Stimulated activated CD8-positive, alpha-beta memory T cell treated with anti-CD3 and anti-CD28 coated beads, Interleukin-4, amount 100 ng/mL, for 4 hours (primary cell): ENCODE results near the gene THSD4.

ENCODE experiments used
- DNase-seq, 2 donors: peaks; one replicate each; pipeline ENCODE4 v3.0.0-alpha.2; 2020; ENCODE audit warnings: low read depth in 2 of 2, low spot score in 1 of 2

THSD4 gene

DNA sequence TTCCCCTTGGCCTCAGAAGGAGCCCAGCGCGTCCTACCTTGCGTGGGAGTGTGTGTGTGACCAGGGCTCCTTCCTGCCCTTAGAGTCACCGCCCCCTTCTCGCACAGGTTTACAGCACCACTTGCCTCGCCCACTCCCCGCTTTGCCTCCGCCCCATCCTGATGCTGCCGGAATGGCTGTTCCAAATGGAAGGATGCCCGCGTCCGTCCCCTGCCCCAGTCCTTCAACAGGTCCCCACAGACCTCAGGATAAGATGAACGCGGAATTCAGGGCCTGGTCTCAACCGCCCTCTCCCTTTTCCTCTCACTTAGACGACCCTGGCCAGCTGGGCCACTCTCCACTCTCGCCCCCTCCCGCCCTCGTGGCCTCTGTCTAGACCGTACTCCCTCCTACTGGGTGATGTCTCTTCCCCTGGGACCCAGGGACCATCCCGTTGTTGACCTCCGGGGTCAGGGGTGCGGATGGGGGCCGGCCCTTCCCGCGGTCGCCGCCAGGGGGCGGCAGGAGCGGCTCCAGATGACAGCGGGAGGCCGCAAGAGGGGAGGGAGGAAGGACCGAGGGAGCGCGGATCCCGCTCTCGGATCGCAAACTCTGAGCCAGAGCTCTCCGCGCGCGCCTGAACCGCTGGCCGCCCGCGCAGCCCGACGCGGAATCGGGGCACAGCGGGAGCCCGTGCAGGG is at the start of gene THSD4:
Gene THSD4, plus strand, starts transcription at position 585 of the 680 bp plus-strand sequence.
- DNase-seq, result peak in 1 of 2 donors; percentile 3

DNA sequence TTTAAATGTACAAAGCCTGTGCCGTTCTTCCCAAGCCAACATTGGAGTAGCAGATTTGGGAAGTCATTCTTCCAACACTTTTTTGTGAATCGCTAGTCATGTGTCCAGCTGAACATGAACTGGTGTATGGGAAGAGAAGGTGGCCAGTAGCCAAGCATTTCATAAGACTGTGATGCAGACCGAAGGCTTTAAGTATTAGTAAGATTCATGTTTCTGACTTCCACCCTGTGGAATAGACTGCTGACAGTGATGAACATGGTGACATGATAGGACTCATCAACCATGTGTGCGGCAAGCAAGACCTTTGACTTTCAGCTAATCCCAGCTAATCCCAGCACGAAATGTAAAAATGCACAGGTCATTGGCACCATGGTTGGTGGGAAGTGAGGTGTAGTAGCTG is 48.3 kb upstream of the THSD4 start:
- DNase-seq, result no peak

DNA sequence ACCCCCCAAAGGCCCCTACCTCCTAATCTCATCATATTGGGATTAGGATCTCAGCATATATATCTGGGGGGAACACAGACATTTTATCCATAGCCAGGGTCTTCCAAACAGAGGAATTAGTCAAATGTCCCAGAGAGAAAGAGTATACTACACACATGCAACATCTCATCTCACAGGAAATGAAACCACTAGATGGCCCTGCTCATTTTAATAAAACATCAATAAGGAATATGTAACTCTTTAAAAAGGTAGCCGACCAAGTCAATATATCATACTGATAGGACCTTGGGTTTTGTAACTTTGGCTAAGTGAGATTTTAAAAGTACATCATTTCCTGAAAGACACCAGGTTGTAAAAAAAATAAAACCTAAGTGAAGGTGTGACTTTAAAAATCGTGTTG is 45.6 kb upstream of the THSD4 start:
- no peak for DNase-seq

DNA sequence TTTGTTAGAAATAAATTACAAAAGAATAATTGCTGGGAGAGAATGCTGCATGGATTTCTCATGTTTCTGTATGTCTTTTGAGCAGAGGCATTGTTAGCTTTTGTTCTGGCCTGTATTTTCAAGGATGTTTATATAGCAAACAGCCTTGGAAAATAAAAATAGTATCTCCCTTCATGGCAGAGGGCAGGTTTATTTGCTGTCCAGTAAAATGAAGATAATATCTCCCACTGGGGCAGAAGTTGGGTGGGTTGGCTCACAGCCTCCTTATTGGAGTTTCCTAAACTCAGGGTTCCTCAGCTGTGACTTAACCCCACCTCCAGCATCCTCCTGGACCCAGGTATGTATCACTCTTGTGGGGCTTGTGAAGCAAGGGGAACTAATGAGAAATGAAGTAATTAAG is 43.7 kb upstream of the THSD4 start:
- DNase-seq, result no peak

DNA sequence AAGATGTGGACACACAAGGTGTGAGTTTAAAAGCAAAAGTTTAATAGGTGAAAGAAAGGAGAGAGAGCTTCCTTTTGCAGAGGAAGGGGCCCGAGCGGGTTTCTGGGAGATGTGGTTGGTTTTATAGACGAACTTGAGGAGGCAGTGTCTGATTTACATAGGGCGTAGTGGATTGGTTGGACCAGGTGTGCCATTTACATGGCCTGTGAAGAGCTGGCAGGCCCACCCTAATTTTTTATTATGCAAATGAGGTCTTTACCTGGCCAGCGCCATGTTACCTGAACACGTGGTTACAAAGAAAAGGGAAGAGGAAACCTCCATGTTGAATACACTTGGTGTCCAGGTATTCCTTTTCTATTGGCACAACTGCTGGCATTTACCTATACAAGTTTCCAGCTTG is 42.8 kb upstream of the THSD4 start:
- no peak for DNase-seq

DNA sequence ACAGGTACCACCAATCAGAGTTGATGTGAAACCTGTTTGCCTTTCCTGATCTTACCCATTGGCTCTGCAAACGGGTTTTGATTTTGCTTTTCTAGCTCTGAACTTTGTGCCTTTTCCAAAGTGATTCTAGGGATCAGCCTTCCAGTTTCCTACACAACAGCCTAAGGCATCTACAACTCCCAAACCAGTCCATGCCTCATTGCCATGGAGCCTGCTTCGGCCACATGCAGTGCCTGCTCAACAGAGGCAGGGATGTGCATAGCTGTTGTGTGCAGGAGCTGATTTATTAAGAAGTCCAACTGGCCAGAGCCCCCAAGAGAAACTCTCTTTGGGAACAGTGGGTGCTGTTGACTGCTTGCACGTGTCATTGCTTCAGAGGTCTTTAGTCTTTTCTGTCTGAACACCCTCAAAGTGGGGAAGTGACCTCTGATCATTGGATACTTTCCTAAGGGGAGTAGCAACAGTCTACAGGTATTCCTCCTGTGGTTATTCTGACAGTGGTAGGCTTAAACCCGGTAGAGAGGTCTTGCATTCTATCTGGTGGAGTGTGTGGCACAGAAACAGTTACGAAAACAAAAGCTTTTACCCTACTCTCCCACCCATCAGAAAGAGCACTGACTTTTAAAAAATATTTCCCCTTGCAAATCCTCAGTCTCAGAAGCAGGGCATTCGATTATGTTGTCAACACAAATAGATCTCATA is 36.6 kb upstream of the THSD4 start:
- DNase-seq, result no peak

DNA sequence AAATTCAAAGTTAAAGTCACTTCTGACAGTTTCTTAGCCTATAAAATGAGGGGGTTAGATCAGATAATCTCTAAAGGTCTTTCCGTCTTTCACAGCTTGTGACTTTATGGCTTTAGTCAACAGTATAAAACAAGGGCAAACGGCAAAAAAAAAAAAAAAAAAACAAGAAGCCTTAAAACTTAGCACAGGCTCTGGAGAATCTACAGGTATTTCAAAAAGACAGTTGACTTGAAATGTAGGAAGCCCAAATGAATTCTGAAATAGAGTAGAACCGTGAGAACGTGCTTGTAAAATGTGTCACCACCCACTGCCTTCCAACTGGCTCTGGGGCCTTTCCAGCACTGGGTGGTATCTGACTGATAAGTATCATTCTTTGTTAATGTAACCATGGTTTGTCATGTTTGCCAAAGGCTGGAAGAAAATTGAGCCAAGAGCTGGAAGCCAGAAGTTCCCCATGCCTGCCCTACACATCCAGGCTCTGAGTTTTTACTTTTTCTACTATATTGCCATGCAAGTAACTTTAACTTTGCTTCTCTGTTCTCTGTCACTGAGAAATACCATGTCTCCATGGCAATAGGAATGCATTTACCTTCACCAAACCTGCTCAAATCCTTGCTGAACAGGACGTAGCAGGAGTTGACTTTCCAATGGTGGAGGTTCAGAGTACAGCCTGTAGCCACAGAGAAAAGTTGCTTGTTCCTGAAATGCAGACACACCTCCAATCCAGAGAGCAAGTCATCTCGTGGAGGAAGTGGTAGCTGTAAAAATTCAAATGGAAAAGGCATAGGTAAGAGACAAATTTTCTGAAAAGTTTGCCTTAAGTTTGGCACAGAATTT is 35.8 kb upstream of the THSD4 start:
- no peak for DNase-seq

DNA sequence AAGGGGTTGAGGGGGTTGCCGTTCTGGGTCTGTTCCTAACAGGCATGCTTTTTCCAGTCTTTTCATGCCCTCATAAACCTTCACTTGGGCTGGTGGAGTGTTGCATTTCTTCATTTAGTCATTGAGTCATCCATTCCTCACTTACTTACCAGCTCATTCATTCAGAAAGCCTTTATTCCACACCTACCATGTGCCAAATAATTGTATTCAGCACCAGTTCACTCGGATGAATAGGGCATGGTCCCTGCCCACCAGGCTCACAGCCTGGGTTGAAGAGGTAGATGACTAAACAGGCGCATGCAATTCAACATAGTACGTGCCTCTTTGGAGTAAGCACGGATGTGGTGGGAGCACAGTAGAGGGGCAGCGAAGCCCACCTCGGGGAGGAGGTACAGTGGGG is 35.1 kb upstream of the THSD4 start:
- DNase-seq, result no peak

DNA sequence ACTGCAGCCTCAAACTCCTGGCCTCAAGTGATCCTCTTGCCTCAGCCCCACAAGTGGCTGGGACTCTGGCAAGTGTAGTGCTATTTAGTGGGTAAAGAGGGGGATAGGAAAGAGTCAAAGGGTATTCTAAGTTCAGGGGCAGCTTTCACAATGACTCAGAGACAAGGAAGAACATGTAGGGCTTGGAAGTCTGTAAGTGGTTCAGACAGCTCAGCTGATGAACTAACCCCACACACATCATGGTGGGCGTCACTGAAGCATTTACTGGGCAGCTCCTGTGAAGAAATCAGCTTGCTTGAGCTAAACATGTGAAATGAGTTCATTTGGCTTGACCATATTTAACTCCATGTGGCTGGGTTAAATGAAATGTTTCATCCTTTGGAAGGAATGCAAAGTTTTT is 34.6 kb upstream of the THSD4 start:
- no peak for DNase-seq

DNA sequence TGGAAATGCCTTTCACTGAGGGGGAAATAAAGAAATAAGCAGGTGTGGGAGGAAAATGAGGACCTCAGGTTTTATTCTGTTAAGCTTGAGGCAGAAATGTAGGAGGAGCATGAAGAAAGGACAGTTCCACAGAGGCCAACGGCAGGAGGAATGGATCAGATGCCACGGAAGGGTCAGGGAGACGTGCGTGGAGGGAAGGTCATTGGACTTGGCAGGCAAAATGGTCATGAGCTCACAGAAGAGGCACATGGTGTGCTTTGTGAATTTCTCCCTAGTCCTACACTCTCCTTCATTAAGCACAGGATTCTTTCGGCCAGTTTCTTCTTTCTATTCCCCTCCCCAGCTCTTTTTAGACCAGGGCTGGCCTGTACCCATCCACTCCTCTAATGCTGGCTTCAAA is 32.5 kb upstream of the THSD4 start:
- no peak for DNase-seq

DNA sequence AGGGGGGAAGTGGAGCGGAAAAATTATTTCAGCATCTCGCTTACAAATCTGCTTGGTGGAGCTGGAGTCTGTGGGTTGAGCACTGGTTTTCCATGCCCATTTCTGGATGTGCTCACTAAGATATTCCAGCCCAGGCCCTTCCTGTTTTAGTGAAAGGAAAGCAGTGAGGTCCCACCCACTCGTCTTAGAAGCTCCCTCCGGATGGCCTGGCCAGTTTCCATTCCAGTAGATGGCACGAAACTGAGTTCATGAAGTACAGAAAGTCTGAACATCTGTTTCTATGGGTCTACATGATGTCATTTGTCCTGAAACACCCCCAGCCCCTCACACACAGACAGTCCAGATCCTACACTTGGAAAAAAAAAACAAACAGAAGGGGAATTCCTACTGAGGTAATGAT is 31.9 kb upstream of the THSD4 start:
- no peak for DNase-seq

DNA sequence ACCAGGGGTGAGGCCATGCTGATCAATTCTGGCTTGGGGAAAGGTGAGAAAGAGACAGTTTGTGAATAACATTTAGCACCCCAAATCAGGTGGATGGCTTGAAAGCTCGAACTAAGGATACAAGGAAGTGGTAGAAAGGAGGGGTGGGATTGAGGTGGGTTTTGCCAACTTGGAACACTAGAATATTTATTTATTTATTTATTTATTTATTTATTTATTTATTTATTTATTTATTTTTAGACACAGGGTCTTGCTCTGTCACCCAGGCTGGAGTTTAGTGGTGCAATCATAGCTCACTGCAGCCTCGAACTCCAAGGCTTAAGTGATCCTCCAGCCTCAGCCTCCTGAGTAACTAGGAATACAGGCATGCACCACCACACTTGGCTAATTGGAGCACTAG is 31.0 kb upstream of the THSD4 start:
- DNase-seq, result no peak

DNA sequence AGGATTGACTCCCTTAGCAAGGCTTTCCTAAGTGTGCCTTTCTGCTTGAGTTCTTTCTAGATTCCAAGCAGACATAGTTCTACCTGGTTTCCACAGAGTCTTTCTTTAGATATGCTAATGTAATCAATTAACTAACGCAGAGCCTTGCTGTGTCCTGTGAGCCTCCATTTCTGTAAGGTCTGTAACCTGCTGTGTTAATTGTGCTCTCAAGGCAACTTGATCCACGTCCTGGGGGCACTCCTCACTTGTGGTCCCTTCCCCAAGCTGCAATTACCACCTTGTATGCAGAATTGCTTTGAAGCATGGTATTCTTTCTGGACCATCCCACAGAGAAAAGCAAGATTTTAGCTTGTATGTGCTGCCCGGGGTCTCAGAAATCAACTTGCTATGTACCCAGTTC is 29.5 kb upstream of the THSD4 start:
- no peak for DNase-seq

DNA sequence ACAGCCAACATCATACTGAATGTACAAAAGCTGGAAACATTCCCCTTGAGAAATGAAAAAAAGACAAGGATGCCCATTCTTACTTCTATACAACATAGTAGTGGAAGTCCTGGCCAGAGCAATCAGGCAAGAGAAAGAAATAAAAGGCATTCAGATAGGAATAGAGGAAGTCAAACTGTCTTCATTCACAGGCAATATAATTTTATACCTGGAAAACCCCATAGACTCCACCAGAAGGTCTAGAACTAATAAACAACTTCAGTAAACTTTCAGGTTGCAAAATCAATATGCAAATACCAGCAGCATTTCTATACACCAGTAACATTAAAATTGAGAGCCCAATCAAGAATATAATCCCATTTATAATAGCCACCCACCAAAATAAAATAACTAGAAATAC is 27.1 kb upstream of the THSD4 start:
- no peak for DNase-seq

DNA sequence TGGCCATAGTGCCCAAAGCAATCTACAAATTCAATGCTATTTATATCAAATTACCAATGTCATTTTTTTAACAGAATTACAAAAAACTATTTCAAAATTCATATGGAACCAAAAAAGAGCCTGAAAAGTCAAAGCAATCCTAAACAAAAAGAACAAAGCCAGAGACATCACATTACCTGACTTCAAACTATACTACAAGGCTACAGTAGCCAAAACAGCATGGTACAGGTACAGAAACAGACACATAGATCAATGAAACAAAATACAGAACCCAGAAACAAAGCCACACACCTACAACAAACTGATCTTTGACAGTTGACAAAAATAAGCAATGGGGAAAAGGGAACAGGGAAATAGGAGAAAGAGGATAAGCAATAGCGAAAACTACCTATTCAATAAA is 26.6 kb upstream of the THSD4 start:
- no peak for DNase-seq

DNA sequence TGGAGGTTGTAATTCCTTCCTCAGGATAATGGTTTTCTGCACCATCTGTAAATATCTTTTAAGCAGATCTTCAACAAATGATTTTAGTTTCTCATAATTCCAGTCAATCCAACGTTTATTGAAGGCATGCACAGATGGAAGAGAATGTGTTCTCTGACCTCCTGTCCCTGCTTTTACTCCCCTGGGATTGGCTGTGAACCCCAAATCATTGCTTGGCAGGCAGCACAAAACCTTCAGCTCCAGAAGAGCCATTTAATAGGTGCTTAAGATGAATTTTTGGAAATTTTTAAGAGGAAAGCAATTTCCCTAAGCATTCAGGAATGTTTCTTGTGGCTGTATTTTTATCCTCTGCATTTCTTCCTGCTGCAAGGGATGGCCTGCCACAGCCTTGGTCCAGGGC is 25.5 kb upstream of the THSD4 start:
- no peak for DNase-seq

DNA sequence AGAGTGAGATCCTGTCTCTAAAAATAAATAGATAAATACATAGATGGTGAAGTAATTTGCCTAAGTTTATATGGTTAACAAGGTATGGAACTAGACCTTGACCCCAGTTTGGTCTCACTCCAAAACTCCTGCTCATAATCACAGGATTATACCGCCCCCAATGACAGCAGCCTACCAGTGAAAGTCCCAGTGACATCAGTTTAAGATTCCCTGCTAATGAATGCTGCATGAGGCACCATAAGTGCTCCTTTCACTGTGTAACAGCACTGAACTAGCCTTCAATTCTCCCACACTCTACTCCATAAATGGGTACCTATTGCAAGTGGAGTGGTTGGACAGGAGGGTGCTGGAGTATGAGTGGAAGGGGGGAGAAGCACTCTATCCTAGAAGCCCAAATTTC is 23.7 kb upstream of the THSD4 start:
- no peak for DNase-seq

DNA sequence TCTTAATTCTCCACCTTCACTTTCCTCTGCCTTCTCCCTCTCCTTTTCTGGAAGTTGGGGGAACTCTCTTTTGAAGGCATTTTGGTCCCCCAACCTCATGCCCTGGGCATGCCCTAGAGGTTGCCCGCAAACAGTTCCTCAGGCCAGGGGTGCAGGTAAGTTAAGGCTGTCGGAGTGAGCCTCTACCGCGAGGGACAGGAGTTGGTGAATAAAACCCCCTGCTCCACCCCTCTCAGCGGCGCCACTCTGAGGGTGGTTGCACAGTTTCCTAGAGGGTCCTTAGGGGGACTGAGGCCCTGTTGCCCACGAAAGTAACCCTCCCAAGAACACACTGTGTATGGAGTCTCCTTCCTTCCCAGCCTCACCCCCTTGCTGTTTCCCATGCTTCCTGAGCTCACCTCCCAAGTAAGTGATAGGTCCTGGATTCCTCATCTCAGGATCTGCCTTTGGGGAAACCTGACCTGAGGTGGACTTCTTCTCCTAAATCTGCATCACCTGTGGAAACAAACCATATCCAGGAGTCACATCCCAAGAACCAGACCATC is 23.1 kb upstream of the THSD4 start:
- DNase-seq, result no peak

DNA sequence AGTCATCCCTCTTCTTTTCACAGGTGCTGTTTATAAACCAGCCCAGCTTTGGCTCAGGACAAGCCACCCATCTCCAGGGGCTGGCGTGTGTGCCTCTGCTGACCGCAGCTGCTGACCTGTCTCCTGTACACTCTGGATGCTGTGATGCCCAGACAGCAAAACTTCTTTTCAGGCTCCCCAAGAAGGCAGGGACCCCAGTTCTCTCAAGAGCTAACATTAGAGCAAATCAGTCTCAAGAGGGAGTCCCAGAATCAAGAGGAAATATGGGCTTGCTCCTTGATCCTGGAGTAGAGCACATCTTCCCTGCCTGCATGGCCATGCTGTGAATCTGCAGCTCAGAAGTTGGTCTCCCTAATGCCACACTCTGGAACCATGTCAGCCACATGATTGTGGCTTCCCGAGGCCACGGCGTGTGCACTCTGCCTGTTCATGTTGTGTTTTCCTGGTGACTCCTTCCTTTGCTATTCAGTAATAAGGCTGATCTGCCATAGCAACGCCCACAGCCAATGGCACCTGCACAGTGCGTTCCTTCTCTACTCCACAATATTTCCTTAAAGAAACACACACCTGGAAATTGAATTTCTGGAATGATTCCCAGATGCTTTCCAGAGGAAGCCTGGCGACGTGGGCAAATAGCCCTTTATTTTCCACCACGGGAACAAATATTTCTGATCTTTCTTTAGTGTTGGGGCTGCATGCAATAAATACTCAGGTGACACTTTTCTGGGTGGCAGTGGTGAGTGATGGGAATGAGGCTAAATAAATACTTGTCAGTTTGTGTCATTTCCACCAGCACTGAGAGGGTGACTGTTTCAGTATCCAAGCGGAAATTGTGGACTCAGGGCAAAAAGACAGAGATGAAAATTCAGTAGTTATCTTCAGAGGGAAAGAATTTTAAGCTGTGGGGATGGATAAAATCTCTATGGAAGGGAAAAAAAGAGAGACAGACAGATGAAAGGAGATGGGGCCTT is 21.9 kb upstream of the THSD4 start:
- DNase-seq, result no peak

DNA sequence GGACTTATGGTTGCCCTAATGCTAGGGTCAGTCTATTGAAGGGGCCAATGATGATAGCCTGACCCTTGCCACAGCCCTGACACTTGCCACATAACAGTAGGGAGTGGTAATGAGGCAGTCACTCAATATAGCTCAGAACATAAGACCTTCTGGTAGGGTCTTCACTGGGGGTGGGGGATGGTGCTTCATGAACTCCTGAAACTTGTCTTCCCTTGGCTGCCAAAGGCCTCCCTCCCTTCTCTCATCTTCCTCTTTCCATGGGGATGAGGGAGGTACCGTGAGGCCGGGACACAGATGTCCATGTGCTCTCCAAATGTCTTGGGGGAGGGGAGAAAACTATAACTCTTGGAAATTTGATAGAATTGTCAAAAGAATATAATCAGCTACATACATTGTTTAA is 21.1 kb upstream of the THSD4 start:
- no peak for DNase-seq

DNA sequence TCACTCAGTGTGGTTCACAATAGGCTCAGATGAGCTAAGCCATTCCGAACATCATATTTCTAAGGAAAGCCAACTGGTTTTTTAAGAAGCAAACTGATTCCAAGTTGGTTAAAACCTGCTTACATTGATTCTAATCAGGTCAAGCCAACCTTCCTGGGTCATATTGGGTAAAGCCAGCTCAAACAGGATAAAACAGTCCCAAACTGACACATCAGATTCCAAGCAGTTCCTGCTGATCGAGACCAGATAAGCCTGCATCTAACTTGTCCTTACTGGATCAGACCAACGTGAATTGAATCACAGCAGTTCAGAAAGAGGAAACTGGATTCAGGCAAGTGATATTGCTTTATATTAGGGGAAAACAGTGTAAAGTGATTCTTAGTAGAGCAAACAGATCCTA is 18.6 kb upstream of the THSD4 start:
- DNase-seq, result no peak
